ENCODE data around the gene SNTB2. TPM values are rescaled to one million over a fixed set of nuclear protein-coding genes. Genes with fewer than 3 reads are reported as not detected.
"Not testable (repeated sequence)": the region's sequence is repeated elsewhere in the genome, so short reads cannot be mapped to it uniquely, and the experiment has no call there.

The SNTB2 gene
- 10 to 100 TPM; 11.0 to 15.3 (median 13.1) TPM for polyA plus RNA-seq (ENCODE audit: insufficient read length in 4 of 4)

DNA sequence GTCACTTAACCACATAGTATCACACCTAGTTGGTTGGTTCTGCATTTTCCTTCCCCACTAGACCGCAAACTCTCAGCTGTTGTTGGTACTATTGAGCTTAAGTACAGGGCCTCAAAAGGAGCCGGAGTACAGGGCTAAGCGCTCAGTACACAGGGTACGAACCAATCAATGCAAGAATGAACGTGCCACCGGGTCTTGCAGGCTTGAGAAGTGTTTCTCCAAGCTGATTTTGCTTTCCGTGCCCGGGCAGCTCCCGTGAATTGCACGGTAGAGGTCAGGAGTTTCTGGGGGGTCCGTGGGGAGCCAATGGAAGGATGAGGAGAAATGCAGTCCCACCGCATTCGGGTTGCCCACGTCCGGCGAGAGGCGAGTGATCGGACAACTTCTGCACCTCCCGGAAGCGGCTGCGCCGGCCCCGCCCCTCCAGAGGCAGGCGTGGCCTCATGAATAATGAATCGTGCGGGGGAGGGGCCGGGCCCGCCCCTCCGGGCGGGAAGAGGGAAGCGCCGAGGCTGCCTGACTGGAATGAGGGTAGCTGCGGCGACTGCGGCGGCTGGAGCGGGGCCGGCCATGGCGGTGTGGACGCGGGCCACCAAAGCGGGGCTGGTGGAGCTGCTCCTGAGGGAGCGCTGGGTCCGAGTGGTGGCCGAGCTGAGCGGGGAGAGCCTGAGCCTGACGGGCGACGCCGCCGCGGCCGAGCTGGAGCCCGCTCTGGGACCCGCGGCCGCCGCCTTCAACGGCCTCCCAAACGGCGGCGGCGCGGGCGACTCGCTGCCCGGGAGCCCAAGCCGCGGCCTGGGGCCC, at the start of gene SNTB2:
Gene SNTB2 (plus strand): TSS at position 523 of the 804 bp plus-strand sequence. CDS start 3 bp downstream, at position 526.
- DNase-seq (ENCODE audit: low read depth in 4 of 4, low spot score in 3 of 4) = peak; percentile 83 to 89 (median 85)

- DNase-seq (ENCODE audit: low read depth in 4 of 4, low spot score in 3 of 4) = no peak
Observed at GRCh38 chr16:69138608-69139007, 48.4 kb upstream of the SNTB2 start.

DNA sequence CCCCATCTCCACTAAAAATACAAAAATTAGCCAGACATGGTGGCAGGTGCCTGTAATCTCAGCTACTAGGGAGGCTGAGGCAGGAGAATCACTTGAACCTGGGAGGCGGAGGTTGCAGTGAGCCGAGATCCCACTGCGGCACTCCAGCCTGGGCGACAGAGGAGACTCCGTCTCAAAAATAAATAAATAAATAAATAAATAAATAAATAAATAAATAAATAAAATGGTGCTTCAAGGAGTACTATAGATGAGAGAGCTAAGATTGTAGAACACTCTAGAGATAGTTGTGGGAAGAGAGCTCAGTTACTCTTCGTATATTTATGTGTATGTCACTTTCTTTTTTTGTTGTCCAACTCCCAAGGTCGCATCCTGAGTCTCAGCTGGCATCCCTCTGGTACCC, 47.5 kb upstream of the SNTB2 start:
- DNase-seq (ENCODE audit: low read depth in 4 of 4, low spot score in 3 of 4) = not testable (repeated sequence)

- no peak for DNase-seq (ENCODE audit: low read depth in 4 of 4, low spot score in 3 of 4)
Observed at GRCh38 chr16:69141014-69141413, 46.0 kb upstream of the SNTB2 start.

- DNase-seq (ENCODE audit: low read depth in 4 of 4, low spot score in 3 of 4) = no peak
Observed at GRCh38 chr16:69141936-69142335, 45.0 kb upstream of the SNTB2 start.

GRCh38 chr16:69143116-69143515, 43.8 kb upstream of the SNTB2 start:
- DNase-seq (ENCODE audit: low read depth in 4 of 4, low spot score in 3 of 4) = no peak

- DNase-seq (ENCODE audit: low read depth in 4 of 4, low spot score in 3 of 4) = no peak
Observed at GRCh38 chr16:69145658-69146057, 41.3 kb upstream of the SNTB2 start.

- not testable (repeated sequence) for DNase-seq (ENCODE audit: low read depth in 4 of 4, low spot score in 3 of 4)
Observed at GRCh38 chr16:69149621-69150020, 37.3 kb upstream of the SNTB2 start.

GRCh38 chr16:69150146-69150865, 36.7 kb upstream of the SNTB2 start:
- peak in 3 of 4 donors; percentile 67 to 74 (median 72) for DNase-seq (ENCODE audit: low read depth in 4 of 4, low spot score in 3 of 4)

DNA sequence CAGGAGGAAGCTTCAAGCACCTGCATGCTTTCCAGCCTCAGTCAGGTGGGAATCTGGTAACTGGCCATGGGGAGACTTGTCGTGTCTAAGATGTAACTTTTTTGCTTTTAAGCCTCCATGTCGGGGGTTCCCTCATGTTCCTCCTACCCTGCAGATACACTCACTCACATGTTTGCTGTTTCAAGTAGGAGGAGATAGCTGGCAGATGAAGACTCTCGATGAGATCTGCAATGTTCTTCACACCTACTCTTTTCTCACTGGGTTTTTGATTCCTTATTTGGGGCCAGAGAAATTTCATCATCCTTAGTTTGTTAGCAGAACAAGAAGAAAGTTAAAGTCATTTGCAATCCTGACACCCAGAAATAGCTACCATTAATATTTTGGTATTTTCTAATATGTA, 29.8 kb upstream of the SNTB2 start:
- no peak for DNase-seq (ENCODE audit: low read depth in 4 of 4, low spot score in 3 of 4)

DNA sequence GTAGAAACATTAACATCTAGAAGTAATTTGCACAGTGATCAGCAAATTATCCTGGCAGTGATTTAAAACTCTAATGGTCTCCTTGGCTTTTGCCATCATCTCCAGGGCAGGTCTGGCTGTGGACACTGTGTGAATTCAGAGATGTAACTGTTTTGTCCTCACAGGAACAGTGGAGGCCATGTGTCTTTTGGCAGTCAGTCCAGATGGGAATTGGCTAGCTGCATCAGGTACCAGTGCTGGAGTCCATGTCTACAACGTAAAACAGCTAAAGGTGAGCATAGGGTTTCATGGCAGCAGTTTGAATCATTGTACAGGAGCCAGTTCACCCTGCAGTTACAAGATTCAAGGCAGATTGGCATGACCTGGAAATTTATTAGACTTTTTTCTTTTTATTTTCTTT, 26.8 kb upstream of the SNTB2 start:
- DNase-seq (ENCODE audit: low read depth in 4 of 4, low spot score in 3 of 4) = no peak

DNA sequence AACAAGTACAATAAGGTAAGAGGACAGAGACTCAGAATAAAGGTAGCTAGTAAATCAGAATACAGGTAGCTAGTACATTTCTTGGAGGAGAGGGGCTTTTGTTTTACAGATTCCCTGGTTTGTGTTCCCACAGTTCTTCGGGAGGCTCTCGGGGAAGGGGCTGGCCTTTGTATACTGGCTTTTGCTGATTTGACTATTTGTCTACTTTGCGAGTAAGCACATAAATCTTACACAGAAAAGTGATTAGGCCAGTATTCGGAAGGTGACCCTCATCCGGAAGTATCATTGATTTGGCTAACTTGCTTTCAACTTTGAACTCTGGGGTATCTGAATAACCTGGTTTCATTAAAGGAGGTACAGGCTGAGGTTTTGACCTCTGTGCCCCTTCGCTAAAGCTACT, 21.4 kb upstream of the SNTB2 start:
- no peak for DNase-seq (ENCODE audit: low read depth in 4 of 4, low spot score in 3 of 4)

GRCh38 chr16:69166221-69166833, 20.6 kb upstream of the SNTB2 start:
- DNase-seq (ENCODE audit: low read depth in 4 of 4, low spot score in 3 of 4) = no peak

- no peak for DNase-seq (ENCODE audit: low read depth in 4 of 4, low spot score in 3 of 4)
Observed at GRCh38 chr16:69166946-69167930, 19.7 kb upstream of the SNTB2 start.

- DNase-seq (ENCODE audit: low read depth in 4 of 4, low spot score in 3 of 4) = no peak
Observed at GRCh38 chr16:69169051-69169450, 17.9 kb upstream of the SNTB2 start.

DNA sequence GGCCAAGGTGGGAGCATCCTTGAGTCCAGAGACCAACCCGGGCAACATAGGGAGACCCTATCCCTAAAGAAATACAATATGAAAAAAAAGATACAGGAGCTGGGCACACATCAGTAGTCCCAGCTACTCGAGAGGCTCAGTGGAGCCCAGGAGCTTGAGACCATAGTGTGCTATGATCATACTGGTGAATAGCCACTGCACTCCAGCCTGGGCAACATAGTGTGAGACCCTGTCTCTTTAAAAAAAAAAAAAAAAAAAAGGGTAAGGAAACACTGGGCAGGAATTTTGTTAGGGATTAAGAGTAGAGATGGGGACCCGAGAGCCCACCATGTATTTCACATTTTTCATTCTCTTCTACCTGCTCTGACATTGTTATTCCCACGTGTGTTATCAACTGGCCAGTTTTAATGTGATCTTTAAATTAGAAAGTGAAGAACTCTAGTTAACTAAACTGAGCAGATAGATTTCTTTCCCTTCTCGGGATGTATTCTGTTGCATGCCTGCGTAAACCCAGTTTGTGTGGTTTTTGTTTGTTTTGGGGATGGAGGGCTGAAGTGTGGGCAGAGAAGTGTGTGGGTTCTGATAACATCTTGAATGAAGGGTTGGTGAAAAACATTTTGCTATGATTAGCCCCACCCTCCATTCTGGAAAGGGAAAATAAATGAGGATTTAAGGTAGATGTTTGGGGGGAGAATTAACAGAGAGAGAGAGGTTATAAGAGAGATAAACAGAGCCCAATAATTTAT, 17.2 kb upstream of the SNTB2 start:
- DNase-seq (ENCODE audit: low read depth in 4 of 4, low spot score in 3 of 4) = no peak

DNA sequence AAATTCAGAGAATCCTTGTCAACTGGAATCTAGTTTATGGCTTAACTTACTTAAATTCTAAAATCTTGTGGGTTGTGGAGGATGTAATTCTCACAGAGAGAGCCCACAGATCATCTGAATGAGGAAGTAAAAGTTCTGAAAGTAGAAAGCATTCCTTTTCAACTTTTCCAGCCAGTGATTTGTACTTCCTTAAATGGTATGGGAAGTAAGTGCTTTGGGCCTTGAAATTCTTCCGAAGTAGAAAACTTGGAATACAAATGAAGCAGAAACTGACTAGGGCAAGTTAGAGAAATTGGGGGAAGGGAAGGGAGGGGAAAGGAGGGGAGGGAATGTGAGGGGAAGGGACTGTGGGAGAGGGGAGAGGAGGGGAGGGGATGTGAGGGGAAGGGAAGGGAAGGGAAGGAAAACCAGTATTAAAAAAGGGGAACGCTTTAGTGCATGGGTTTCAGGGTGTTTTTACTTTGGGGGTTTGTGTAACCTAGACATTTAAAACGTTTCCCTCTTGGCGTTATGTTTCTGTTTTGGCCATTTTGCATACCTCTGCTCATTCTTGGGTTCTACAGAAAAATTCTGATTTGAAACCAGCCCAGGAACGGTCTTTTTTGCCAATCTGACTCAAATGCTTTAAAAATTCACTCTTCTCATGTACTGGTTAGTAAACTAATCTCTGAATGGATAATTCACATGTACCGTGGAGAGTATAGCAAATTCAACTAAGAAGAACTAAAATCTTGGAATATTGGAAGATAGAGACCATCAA, 15.5 kb upstream of the SNTB2 start:
- no peak for DNase-seq (ENCODE audit: low read depth in 4 of 4, low spot score in 3 of 4)

GRCh38 chr16:69176033-69176800, 10.7 kb upstream of the SNTB2 start:
- DNase-seq (ENCODE audit: low read depth in 4 of 4, low spot score in 3 of 4) = no peak
